Activated CD4-positive, alpha-beta T cell treated with anti-CD3 and anti-CD28 coated beads for 36 hours (primary cell): ENCODE measurements around the gene TMPRSS13. TPM values are rescaled to one million over a fixed set of nuclear protein-coding genes. Genes with fewer than 3 reads are reported as not detected.

ENCODE experiments used
- ATAC-seq: fragments of 200-7000 bp; cut with Tn5 transposase; one replicate; pipeline ENCODE4 v1.10.0; 2021; ENCODE audit warnings: mild to moderate bottlenecking, moderate library complexity
- CTCF ChIA-PET: fragments of 350-600 bp; sonication (Branson Sonifier 250); formaldehyde crosslinking; loops from one replicate; lab custom pipeline; 2021; ENCODE audit warnings: antibody characterized with exemption; lab: Charles Lee
- POLR2A ChIA-PET: fragments of 350-600 bp; sonication (Branson Sonifier 250); formaldehyde crosslinking; loops from one replicate; lab custom pipeline; 2021; ENCODE audit warnings: antibody characterized with exemption, inconsistent platforms; lab: Charles Lee
- DNase-seq: peaks from one replicate; pipeline ENCODE4 v3.0.0-alpha.2; 2020
- H3K27ac Mint-ChIP-seq: one replicate; pipeline ENCODE4 v1.8.0; 2021; ENCODE audit warnings: mixed read lengths
- H3K27me3 Mint-ChIP-seq: one replicate; pipeline ENCODE4 v1.8.0; 2021; ENCODE audit warnings: mixed read lengths
- H3K36me3 Mint-ChIP-seq: one replicate; pipeline ENCODE4 v1.8.0; 2021; ENCODE audit warnings: low read depth, mixed read lengths
- H3K4me1 Mint-ChIP-seq: one replicate; pipeline ENCODE4 v1.8.0; 2021; ENCODE audit warnings: mixed read lengths
- H3K4me3 Mint-ChIP-seq: one replicate; pipeline ENCODE4 v1.8.0; 2021; ENCODE audit warnings: mild to moderate bottlenecking, moderate library complexity, mixed read lengths
- H3K9me3 Mint-ChIP-seq: one replicate; pipeline ENCODE4 v1.8.0; 2021; ENCODE audit warnings: low read depth, mixed read lengths
- intact Hi-C, 2 experiments: fragments of 100-400 bp; cut with DNase I in 1 of 2; cut with micrococcal nuclease in 1 of 2; formaldehyde crosslinking; loops; one replicate each; pipeline versions ENCODE4 v1.14.2 to v1.15.1; 2022 to 2024; cut with DNase I, micrococcal nuclease
- total RNA-seq, 2 experiments: library from RNA; stranded (reverse); gene quantifications; one replicate each; pipeline ENCODE4 v1.2.3, GENCODE V29; 2021

The TMPRSS13 gene
- total RNA-seq, 2 experiments from 2014 or later, result 1.7 TPM

- DNase-seq, result no peak
- H3K4me3 Mint-ChIP-seq, result no peak overlapping the region
- H3K4me1 Mint-ChIP-seq, result peaks cover 11% of the 10 kb centered on the region
- ChIA-PET CTCF (interaction anchor here (1.0 to 4.6 kb wide), 2 partner anchors 25 to 77 kb away, joined by 3 to 22 read pairs; no protein-coding TSS in a partner anchor), POLR2A (no interaction called here)
- intact Hi-C loops, result no loop called here
- no peaks in the 10 kb centered on the region for H3K9me3 Mint-ChIP-seq
- ATAC-seq, result no peak
- H3K36me3 Mint-ChIP-seq, result no peaks in the 10 kb centered on the region
- no peak overlapping the region for H3K27ac Mint-ChIP-seq
- no peaks in the 10 kb centered on the region for H3K27me3 Mint-ChIP-seq
Observed at GRCh38 chr11:117921893-117922292, 7.3 kb downstream of the TMPRSS13 start.

- Mint-ChIP-seq H3K9me3 (no peaks in the 10 kb centered on the region), H3K4me1 (peaks cover 11% of the 10 kb centered on the region), H3K36me3 (no peaks in the 10 kb centered on the region), H3K27me3 (no peaks in the 10 kb centered on the region), H3K27ac (no peak overlapping the region), H3K4me3 (no peak overlapping the region)
- intact Hi-C loops, result no loop called here
- DNase-seq (no peak), ATAC-seq (no peak)
- ChIA-PET POLR2A (no interaction called here), CTCF (interaction anchor here (0.7 to 4.6 kb wide), 4 partner anchors 10 to 87 kb away, joined by 3 to 22 read pairs (median 3); no protein-coding TSS in a partner anchor)
Observed at GRCh38 chr11:117921456-117921855, 7.7 kb downstream of the TMPRSS13 start.

GRCh38 chr11:117919781-117920221 lies 9.4 kb downstream of the TMPRSS13 start:
- Mint-ChIP-seq H3K27ac (peak overlapping the region; percentile 33), H3K4me1 (peaks cover 11% of the 10 kb centered on the region), H3K27me3 (no peaks in the 10 kb centered on the region), H3K9me3 (no peaks in the 10 kb centered on the region), H3K4me3 (no peak overlapping the region), H3K36me3 (no peaks in the 10 kb centered on the region)
- ATAC-seq (peak; percentile 100), DNase-seq (peak; percentile 49)
- intact Hi-C loops, result no loop called here
- ChIA-PET POLR2A (no interaction called here), CTCF (interaction anchor here (0.5 to 4.6 kb wide), 9 partner anchors 8 to 114 kb away, joined by 3 to 22 read pairs (median 3); no protein-coding TSS in a partner anchor)

- no peaks in the 10 kb centered on the region for H3K27me3 Mint-ChIP-seq
- DNase-seq, result no peak
- peak overlapping the region; percentile 33 for H3K27ac Mint-ChIP-seq
- H3K4me1 Mint-ChIP-seq, result peaks cover 11% of the 10 kb centered on the region
- no peak overlapping the region for H3K4me3 Mint-ChIP-seq
- ChIA-PET POLR2A (no interaction called here), CTCF (interaction anchor here (0.5 to 4.6 kb wide), 10 partner anchors 9 to 113 kb away, joined by 3 to 22 read pairs (median 3); no protein-coding TSS in a partner anchor)
- ATAC-seq, result peak; percentile 59
- no peaks in the 10 kb centered on the region for H3K36me3 Mint-ChIP-seq
- intact Hi-C loops, result no loop called here
- no peaks in the 10 kb centered on the region for H3K9me3 Mint-ChIP-seq
Observed at GRCh38 chr11:117919341-117919740, 9.9 kb downstream of the TMPRSS13 start.

GRCh38 chr11:117918366-117919255 lies 10.6 kb downstream of the TMPRSS13 start:
- no peaks in the 10 kb centered on the region for H3K9me3 Mint-ChIP-seq
- intact Hi-C loops, result no loop called here
- no peak overlapping the region for H3K27ac Mint-ChIP-seq
- DNase-seq (no peak), ATAC-seq (no peak)
- H3K4me1 Mint-ChIP-seq, result peaks cover 11% of the 10 kb centered on the region
- CTCF ChIA-PET, result interaction anchor here (0.6 to 4.6 kb wide), 7 partner anchors 8 to 111 kb away, joined by 3 to 22 read pairs (median 3); no protein-coding TSS in a partner anchor
- peaks cover 2% of the 10 kb centered on the region for H3K27me3 Mint-ChIP-seq
- no peak overlapping the region for H3K4me3 Mint-ChIP-seq
- POLR2A ChIA-PET, result no interaction called here
- no peaks in the 10 kb centered on the region for H3K36me3 Mint-ChIP-seq

- Mint-ChIP-seq H3K27me3 (peaks cover 2% of the 10 kb centered on the region), H3K36me3 (no peaks in the 10 kb centered on the region), H3K4me1 (peaks cover 11% of the 10 kb centered on the region), H3K4me3 (no peak overlapping the region), H3K9me3 (no peaks in the 10 kb centered on the region), H3K27ac (no peak overlapping the region)
- POLR2A ChIA-PET, result no interaction called here
- DNase-seq (no peak), ATAC-seq (no peak)
- intact Hi-C loops, result no loop called here
- CTCF ChIA-PET, result interaction anchor here (1.1 to 4.6 kb wide), 3 partner anchors 9 to 110 kb away, joined by 3 to 22 read pairs (median 3); no protein-coding TSS in a partner anchor
Observed at GRCh38 chr11:117917591-117918151, 11.5 kb downstream of the TMPRSS13 start.

GRCh38 chr11:117916956-117917355 lies 12.2 kb downstream of the TMPRSS13 start:
- H3K9me3 Mint-ChIP-seq, result no peaks in the 10 kb centered on the region
- H3K27me3 Mint-ChIP-seq, result peaks cover 2% of the 10 kb centered on the region
- DNase-seq (no peak), ATAC-seq (no peak)
- no peak overlapping the region for H3K27ac Mint-ChIP-seq
- H3K4me1 Mint-ChIP-seq, result peaks cover 11% of the 10 kb centered on the region
- intact Hi-C loops, result no loop called here
- ChIA-PET POLR2A (no interaction called here), CTCF (interaction anchor here (0.6 to 0.7 kb wide), 2 partner anchors 21 to 624 kb away, joined by 3 to 6 read pairs; no protein-coding TSS in a partner anchor)
- no peak overlapping the region for H3K4me3 Mint-ChIP-seq
- H3K36me3 Mint-ChIP-seq, result no peaks in the 10 kb centered on the region

- H3K36me3 Mint-ChIP-seq, result no peaks in the 10 kb centered on the region
- peaks cover 11% of the 10 kb centered on the region for H3K4me1 Mint-ChIP-seq
- intact Hi-C loops, result no loop called here
- H3K4me3 Mint-ChIP-seq, result no peak overlapping the region
- POLR2A ChIA-PET, result no interaction called here
- peaks cover 2% of the 10 kb centered on the region for H3K27me3 Mint-ChIP-seq
- CTCF ChIA-PET, result interaction anchor here (0.6 to 1.0 kb wide), 2 partner anchors 93 to 108 kb away, joined by 3 to 5 read pairs; no protein-coding TSS in a partner anchor
- no peak overlapping the region for H3K27ac Mint-ChIP-seq
- DNase-seq (no peak), ATAC-seq (no peak)
- no peaks in the 10 kb centered on the region for H3K9me3 Mint-ChIP-seq
Observed at GRCh38 chr11:117915672-117916235, 13.4 kb downstream of the TMPRSS13 start.

GRCh38 chr11:117914991-117915618 lies 14.1 kb downstream of the TMPRSS13 start:
- ChIA-PET POLR2A (interaction anchor here (0.7 kb wide), 1 partner anchor 80 kb away, joined by 3 read pairs; no protein-coding TSS in a partner anchor), CTCF (interaction anchor here (0.6 to 1.0 kb wide), 2 partner anchors 92 to 107 kb away, joined by 3 to 5 read pairs; no protein-coding TSS in a partner anchor)
- Mint-ChIP-seq H3K27me3 (peaks cover 2% of the 10 kb centered on the region), H3K4me1 (peaks cover 10% of the 10 kb centered on the region), H3K9me3 (no peaks in the 10 kb centered on the region), H3K36me3 (no peaks in the 10 kb centered on the region), H3K27ac (no peak overlapping the region), H3K4me3 (no peak overlapping the region)
- DNase-seq (no peak), ATAC-seq (no peak)
- intact Hi-C loops, result no loop called here

GRCh38 chr11:117914398-117914761 lies 14.8 kb downstream of the TMPRSS13 start:
- H3K36me3 Mint-ChIP-seq, result no peaks in the 10 kb centered on the region
- POLR2A ChIA-PET, result interaction anchor here (0.7 kb wide), 1 partner anchor 81 kb away, joined by 3 read pairs; no protein-coding TSS in a partner anchor
- no peak for DNase-seq
- H3K9me3 Mint-ChIP-seq, result no peaks in the 10 kb centered on the region
- intact Hi-C loops, result no loop called here
- ATAC-seq, result no peak
- no peak overlapping the region for H3K4me3 Mint-ChIP-seq
- peaks cover 2% of the 10 kb centered on the region for H3K27me3 Mint-ChIP-seq
- CTCF ChIA-PET, result interaction anchor here (0.6 to 1.0 kb wide), 2 partner anchors 107 to 1029 kb away, joined by 3 to 5 read pairs; no protein-coding TSS in a partner anchor
- H3K27ac Mint-ChIP-seq, result no peak overlapping the region
- H3K4me1 Mint-ChIP-seq, result peaks cover 3% of the 10 kb centered on the region
